ENCODE data around the gene IL10RA.

Gene IL10RA

GRCh38 chr11:118014022-118014421 lies 27.8 kb downstream of the IL10RA start:
- Histone ChIP-seq H2BK5ac (ENCODE audit: low read length) (no peak overlapping the region), H4K5ac (ENCODE audit: low read length) (no peak overlapping the region), H3K18ac (ENCODE audit: low read length) (no peak overlapping the region), H3K4me1 (ENCODE audit: control insufficient read depth, low read depth, low read length) (no peaks in the 10 kb centered on the region), H3K79me2 (ENCODE audit: control insufficient read depth, insufficient read depth, low read length) (no peaks in the 10 kb centered on the region), H2BK120ac (ENCODE audit: low read depth, low read length) (no peak overlapping the region), H3K9ac (ENCODE audit: low read length) (no peak overlapping the region), H2AK5ac (ENCODE audit: low read length) (no peak overlapping the region), H2BK15ac (replicated peaks; ENCODE audit: low read depth) (no peak overlapping the region), H3K27me3 (ENCODE audit: insufficient read depth, low read length, poor library complexity) (no peaks in the 10 kb centered on the region), H3K4ac (ENCODE audit: low read depth, low read length) (no peak overlapping the region), H3K27ac (ENCODE audit: low read depth, low read length) (no peak overlapping the region), H3K79me1 (ENCODE audit: low read length) (no peaks in the 10 kb centered on the region), H3K36me3 (ENCODE audit: control insufficient read depth, insufficient read depth, low read length) (no peaks in the 10 kb centered on the region), H3K4me2 (ENCODE audit: low read length) (no peak overlapping the region), H3K56ac (ENCODE audit: low read length) (no peak overlapping the region), H3K4me3 (ENCODE audit: low read length) (no peak overlapping the region), H3K23ac (ENCODE audit: low read length) (no peak overlapping the region), H4K8ac (ENCODE audit: low read depth, low read length) (no peak overlapping the region)
- WGBS (ENCODE audit: extremely low coverage, insufficient coverage, low lambda C conversion rate): no CpG with 5 or more reads among the region's 3 CpGs
- no peak for DNase-seq

DNA sequence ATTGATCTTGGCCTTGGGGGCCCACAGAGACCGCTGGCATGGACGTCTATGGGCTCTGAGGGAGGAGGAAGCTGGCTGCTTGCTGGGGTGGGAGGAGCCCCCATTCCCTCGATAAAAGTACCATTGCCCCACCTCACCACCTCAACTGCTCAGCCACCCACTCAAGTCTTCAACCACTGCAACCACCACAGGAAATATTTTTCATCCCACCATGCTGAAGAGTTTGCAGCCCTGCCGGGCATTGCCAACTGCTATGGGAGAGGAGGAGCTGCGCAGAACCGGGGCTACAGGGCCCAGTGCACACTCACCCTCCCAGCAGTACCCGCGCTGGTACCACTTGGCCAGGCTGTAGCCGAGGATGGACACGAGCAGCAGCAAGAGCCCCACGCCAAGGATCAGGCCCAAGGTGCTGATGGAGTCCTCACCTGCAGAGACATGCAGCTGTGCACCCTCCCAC lies 29.2 kb downstream of the IL10RA start:
- Histone ChIP-seq H3K4me3 (ENCODE audit: low read length) (no peak overlapping the region), H3K27ac (ENCODE audit: low read depth, low read length) (no peak overlapping the region), H3K4me1 (ENCODE audit: control insufficient read depth, low read depth, low read length) (no peaks in the 10 kb centered on the region), H4K5ac (ENCODE audit: low read length) (no peak overlapping the region), H4K8ac (ENCODE audit: low read depth, low read length) (no peak overlapping the region), H3K79me2 (ENCODE audit: control insufficient read depth, insufficient read depth, low read length) (no peaks in the 10 kb centered on the region), H3K4me2 (ENCODE audit: low read length) (no peak overlapping the region), H3K56ac (ENCODE audit: low read length) (no peak overlapping the region), H3K79me1 (ENCODE audit: low read length) (no peaks in the 10 kb centered on the region), H3K27me3 (ENCODE audit: insufficient read depth, low read length, poor library complexity) (no peaks in the 10 kb centered on the region), H3K23ac (ENCODE audit: low read length) (no peak overlapping the region), H2BK5ac (ENCODE audit: low read length) (no peak overlapping the region), H3K36me3 (ENCODE audit: control insufficient read depth, insufficient read depth, low read length) (no peaks in the 10 kb centered on the region), H3K9ac (ENCODE audit: low read length) (no peak overlapping the region), H3K18ac (ENCODE audit: low read length) (no peak overlapping the region), H2BK15ac (replicated peaks; ENCODE audit: low read depth) (no peak overlapping the region), H2AK5ac (ENCODE audit: low read length) (no peak overlapping the region), H3K4ac (ENCODE audit: low read depth, low read length) (no peak overlapping the region), H2BK120ac (ENCODE audit: low read depth, low read length) (no peak overlapping the region)
- DNase-seq: no peak
- no CpG with 5 or more reads among the region's 11 CpGs for WGBS (ENCODE audit: extremely low coverage, insufficient coverage, low lambda C conversion rate)

DNA sequence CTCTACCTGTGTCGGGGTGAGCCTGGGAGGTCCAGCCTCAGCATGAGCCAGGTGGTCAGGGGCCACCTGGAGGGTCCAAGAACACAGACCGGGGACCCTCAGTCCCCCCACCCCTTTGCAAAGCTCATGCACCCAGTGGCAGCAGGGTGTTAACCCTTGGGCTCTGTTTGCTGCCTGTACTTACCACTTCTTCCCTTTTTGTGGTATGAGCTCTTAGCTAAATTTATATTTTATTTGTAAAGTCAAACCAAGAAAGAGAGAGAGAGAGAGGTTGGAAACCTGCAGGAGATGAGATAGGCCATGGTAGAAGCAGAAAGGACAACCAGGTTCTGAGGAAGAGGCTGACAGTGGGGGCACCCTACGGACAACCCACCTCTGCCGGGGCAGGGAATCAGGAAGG lies 29.9 kb downstream of the IL10RA start:
- no peak overlapping the region for H3K56ac ChIP-seq (ENCODE audit: low read length)
- no peaks in the 10 kb centered on the region for H3K79me2 ChIP-seq (ENCODE audit: control insufficient read depth, insufficient read depth, low read length)
- H3K4ac ChIP-seq (ENCODE audit: low read depth, low read length): no peak overlapping the region
- no peak overlapping the region for H3K18ac ChIP-seq (ENCODE audit: low read length)
- no peak overlapping the region for H3K4me3 ChIP-seq (ENCODE audit: low read length)
- no peak overlapping the region for H4K8ac ChIP-seq (ENCODE audit: low read depth, low read length)
- no peaks in the 10 kb centered on the region for H3K36me3 ChIP-seq (ENCODE audit: control insufficient read depth, insufficient read depth, low read length)
- no CpG with 5 or more reads among the region's 4 CpGs for WGBS (ENCODE audit: extremely low coverage, insufficient coverage, low lambda C conversion rate)
- no peak overlapping the region for H2BK15ac ChIP-seq (replicated peaks; ENCODE audit: low read depth)
- no peak overlapping the region for H4K5ac ChIP-seq (ENCODE audit: low read length)
- no peak for DNase-seq
- no peak overlapping the region for H3K23ac ChIP-seq (ENCODE audit: low read length)
- no peak overlapping the region for H3K27ac ChIP-seq (ENCODE audit: low read depth, low read length)
- H3K4me2 ChIP-seq (ENCODE audit: low read length): no peak overlapping the region
- H2AK5ac ChIP-seq (ENCODE audit: low read length): no peak overlapping the region
- H2BK5ac ChIP-seq (ENCODE audit: low read length): no peak overlapping the region
- H3K27me3 ChIP-seq (ENCODE audit: insufficient read depth, low read length, poor library complexity): no peaks in the 10 kb centered on the region
- H3K4me1 ChIP-seq (ENCODE audit: control insufficient read depth, low read depth, low read length): no peaks in the 10 kb centered on the region
- no peak overlapping the region for H3K9ac ChIP-seq (ENCODE audit: low read length)
- H2BK120ac ChIP-seq (ENCODE audit: low read depth, low read length): no peak overlapping the region
- no peaks in the 10 kb centered on the region for H3K79me1 ChIP-seq (ENCODE audit: low read length)

- no peak overlapping the region for H3K23ac ChIP-seq (ENCODE audit: low read length)
- H3K4me2 ChIP-seq (ENCODE audit: low read length): no peak overlapping the region
- no peaks in the 10 kb centered on the region for H3K27me3 ChIP-seq (ENCODE audit: insufficient read depth, low read length, poor library complexity)
- H2AK5ac ChIP-seq (ENCODE audit: low read length): no peak overlapping the region
- no peak for DNase-seq
- H2BK5ac ChIP-seq (ENCODE audit: low read length): no peak overlapping the region
- H3K36me3 ChIP-seq (ENCODE audit: control insufficient read depth, insufficient read depth, low read length): no peaks in the 10 kb centered on the region
- no peak overlapping the region for H3K27ac ChIP-seq (ENCODE audit: low read depth, low read length)
- no CpG with 5 or more reads among the region's 3 CpGs for WGBS (ENCODE audit: extremely low coverage, insufficient coverage, low lambda C conversion rate)
- H3K4ac ChIP-seq (ENCODE audit: low read depth, low read length): no peak overlapping the region
- H2BK15ac ChIP-seq (replicated peaks; ENCODE audit: low read depth): no peak overlapping the region
- no peaks in the 10 kb centered on the region for H3K79me1 ChIP-seq (ENCODE audit: low read length)
- H3K56ac ChIP-seq (ENCODE audit: low read length): no peak overlapping the region
- no peak overlapping the region for H4K8ac ChIP-seq (ENCODE audit: low read depth, low read length)
- no peak overlapping the region for H3K4me3 ChIP-seq (ENCODE audit: low read length)
- H3K9ac ChIP-seq (ENCODE audit: low read length): no peak overlapping the region
- no peaks in the 10 kb centered on the region for H3K79me2 ChIP-seq (ENCODE audit: control insufficient read depth, insufficient read depth, low read length)
- H4K5ac ChIP-seq (ENCODE audit: low read length): no peak overlapping the region
- H3K18ac ChIP-seq (ENCODE audit: low read length): no peak overlapping the region
- no peak overlapping the region for H2BK120ac ChIP-seq (ENCODE audit: low read depth, low read length)
- H3K4me1 ChIP-seq (ENCODE audit: control insufficient read depth, low read depth, low read length): no peaks in the 10 kb centered on the region
These were observed 30.9 kb downstream of the IL10RA start for GRCh38 chr11:118017111-118017510.

DNA sequence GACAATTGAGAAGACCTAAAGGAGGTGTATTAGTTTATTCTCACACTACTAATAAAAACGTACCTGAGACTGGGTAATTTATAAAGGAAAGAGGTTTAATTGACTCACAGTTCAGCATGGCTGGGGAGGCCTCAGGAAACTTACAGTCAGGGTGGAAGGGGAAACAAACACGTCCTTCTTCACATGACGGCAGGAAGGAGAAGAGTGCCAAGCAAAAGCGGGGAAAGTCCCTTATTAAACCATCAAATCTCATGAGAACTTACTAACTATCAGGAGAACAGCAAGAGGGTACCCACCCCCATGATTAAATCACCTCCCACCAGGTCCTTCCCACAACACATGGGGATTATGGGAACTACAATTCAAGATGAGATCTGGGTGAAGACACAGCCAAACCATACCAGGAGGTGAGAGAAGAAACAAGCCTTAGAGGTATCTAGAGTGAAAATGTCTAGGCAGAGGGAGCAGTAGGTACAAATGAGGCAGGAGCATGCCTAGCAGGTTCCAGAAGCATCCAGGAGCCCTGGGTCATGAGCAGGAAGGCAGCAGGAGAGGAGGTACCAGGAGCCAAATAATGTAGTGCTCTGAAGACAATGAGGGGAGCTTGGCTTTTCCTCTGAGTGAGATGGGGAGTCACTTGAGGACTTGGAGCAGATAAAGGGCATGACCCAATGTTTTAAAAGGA lies 31.6 kb downstream of the IL10RA start:
- no peak overlapping the region for H3K18ac ChIP-seq (ENCODE audit: low read length)
- H3K9ac ChIP-seq (ENCODE audit: low read length): no peak overlapping the region
- no peaks in the 10 kb centered on the region for H3K79me2 ChIP-seq (ENCODE audit: control insufficient read depth, insufficient read depth, low read length)
- H3K79me1 ChIP-seq (ENCODE audit: low read length): no peaks in the 10 kb centered on the region
- H3K4me1 ChIP-seq (ENCODE audit: control insufficient read depth, low read depth, low read length): no peaks in the 10 kb centered on the region
- no peak overlapping the region for H4K5ac ChIP-seq (ENCODE audit: low read length)
- H2AK5ac ChIP-seq (ENCODE audit: low read length): no peak overlapping the region
- H2BK120ac ChIP-seq (ENCODE audit: low read depth, low read length): no peak overlapping the region
- H3K56ac ChIP-seq (ENCODE audit: low read length): no peak overlapping the region
- no peak overlapping the region for H3K27ac ChIP-seq (ENCODE audit: low read depth, low read length)
- H3K4ac ChIP-seq (ENCODE audit: low read depth, low read length): no peak overlapping the region
- no peak overlapping the region for H4K8ac ChIP-seq (ENCODE audit: low read depth, low read length)
- H3K4me3 ChIP-seq (ENCODE audit: low read length): no peak overlapping the region
- no peak overlapping the region for H2BK5ac ChIP-seq (ENCODE audit: low read length)
- no peak overlapping the region for H2BK15ac ChIP-seq (replicated peaks; ENCODE audit: low read depth)
- no peak overlapping the region for H3K23ac ChIP-seq (ENCODE audit: low read length)
- H3K4me2 ChIP-seq (ENCODE audit: low read length): no peak overlapping the region
- H3K27me3 ChIP-seq (ENCODE audit: insufficient read depth, low read length, poor library complexity): no peaks in the 10 kb centered on the region
- DNase-seq: no peak
- no CpG with 5 or more reads among the region's 4 CpGs for WGBS (ENCODE audit: extremely low coverage, insufficient coverage, low lambda C conversion rate)
- no peaks in the 10 kb centered on the region for H3K36me3 ChIP-seq (ENCODE audit: control insufficient read depth, insufficient read depth, low read length)

GRCh38 chr11:118018401-118018800 lies 32.2 kb downstream of the IL10RA start:
- Histone ChIP-seq H3K9ac (ENCODE audit: low read length) (no peak overlapping the region), H3K4me2 (ENCODE audit: low read length) (no peak overlapping the region), H2AK5ac (ENCODE audit: low read length) (no peak overlapping the region), H3K23ac (ENCODE audit: low read length) (no peak overlapping the region), H3K27me3 (ENCODE audit: insufficient read depth, low read length, poor library complexity) (no peaks in the 10 kb centered on the region), H3K4me1 (ENCODE audit: control insufficient read depth, low read depth, low read length) (no peaks in the 10 kb centered on the region), H2BK120ac (ENCODE audit: low read depth, low read length) (no peak overlapping the region), H3K79me1 (ENCODE audit: low read length) (no peaks in the 10 kb centered on the region), H2BK15ac (replicated peaks; ENCODE audit: low read depth) (no peak overlapping the region), H3K4me3 (ENCODE audit: low read length) (no peak overlapping the region), H3K79me2 (ENCODE audit: control insufficient read depth, insufficient read depth, low read length) (no peaks in the 10 kb centered on the region), H4K5ac (ENCODE audit: low read length) (no peak overlapping the region), H2BK5ac (ENCODE audit: low read length) (no peak overlapping the region), H3K27ac (ENCODE audit: low read depth, low read length) (no peak overlapping the region), H3K4ac (ENCODE audit: low read depth, low read length) (no peak overlapping the region), H4K8ac (ENCODE audit: low read depth, low read length) (no peak overlapping the region), H3K36me3 (ENCODE audit: control insufficient read depth, insufficient read depth, low read length) (no peaks in the 10 kb centered on the region), H3K18ac (ENCODE audit: low read length) (no peak overlapping the region), H3K56ac (ENCODE audit: low read length) (no peak overlapping the region)
- WGBS (ENCODE audit: extremely low coverage, insufficient coverage, low lambda C conversion rate): no CpG with 5 or more reads among the region's 2 CpGs
- no peak for DNase-seq
